Stimulated activated CD8-positive, alpha-beta memory T cell treated with anti-CD3 and anti-CD28 coated beads, Interleukin-4, amount 100 ng/mL, for 4 hours (primary cell): ENCODE measurements around the gene CFAP126.
"Not testable (repeated sequence)": the region's sequence is repeated elsewhere in the genome, so short reads cannot be mapped to it uniquely, and the experiment has no call there.

Experiments used
- DNase-seq, 2 donors: peaks; one replicate each; pipeline ENCODE4 v3.0.0-alpha.2; 2020; ENCODE audit warnings: low read depth in 2 of 2, low spot score in 1 of 2

The CFAP126 gene

GRCh38 chr1:161367684-161368400, at the start of gene CFAP126:
Gene CFAP126 (minus strand): TSS chr1:161367876. CDS start chr1:161367868, 8 bp downstream.
- no peak for DNase-seq

GRCh38 chr1:161413050-161413449, 45.4 kb upstream of the CFAP126 start:
- DNase-seq, result not testable (repeated sequence)

GRCh38 chr1:161410636-161410970, 42.9 kb upstream of the CFAP126 start:
- not testable (repeated sequence) for DNase-seq

- DNase-seq, result not testable (repeated sequence)
Observed at GRCh38 chr1:161409848-161410635, 42.4 kb upstream of the CFAP126 start.

- no peak for DNase-seq
Observed at GRCh38 chr1:161408429-161409052, 40.9 kb upstream of the CFAP126 start.

GRCh38 chr1:161407451-161407985, 39.8 kb upstream of the CFAP126 start:
- no peak for DNase-seq

- DNase-seq, result not testable (repeated sequence)
Observed at GRCh38 chr1:161406551-161406950, 38.9 kb upstream of the CFAP126 start.

GRCh38 chr1:161404051-161404597, 36.4 kb upstream of the CFAP126 start:
- no peak for DNase-seq

GRCh38 chr1:161402446-161402845, 34.8 kb upstream of the CFAP126 start:
- DNase-seq, result no peak

- DNase-seq, result peak; percentile 84 to 98
Observed at GRCh38 chr1:161399257-161399998, 31.8 kb upstream of the CFAP126 start.

GRCh38 chr1:161398900-161399256, 31.2 kb upstream of the CFAP126 start:
- DNase-seq, result no peak

- DNase-seq, result not testable (repeated sequence)
Observed at GRCh38 chr1:161397038-161397437, 29.4 kb upstream of the CFAP126 start.

GRCh38 chr1:161393151-161393550, 25.5 kb upstream of the CFAP126 start:
- DNase-seq, result no peak

- no peak for DNase-seq
Observed at GRCh38 chr1:161391611-161392010, 23.9 kb upstream of the CFAP126 start.

- not testable (repeated sequence) for DNase-seq
Observed at GRCh38 chr1:161391136-161391535, 23.5 kb upstream of the CFAP126 start.

- no peak for DNase-seq
Observed at GRCh38 chr1:161390559-161390858, 22.8 kb upstream of the CFAP126 start.

GRCh38 chr1:161389691-161390558, 22.2 kb upstream of the CFAP126 start:
- DNase-seq, result peak; percentile 86 to 88

- not testable (repeated sequence) for DNase-seq
Observed at GRCh38 chr1:161389158-161389557, 21.5 kb upstream of the CFAP126 start.

- DNase-seq, result no peak
Observed at GRCh38 chr1:161388639-161389038, 21.0 kb upstream of the CFAP126 start.
